Hepatocyte (in vitro differentiated cells): ENCODE data around the gene INSYN2A.

Experiments
- EZH2 ChIP-seq: fragments of 200-600 bp; sonication (generic); IDR thresholded peaks from 2 replicates; pipeline ENCODE4 v1.6.1; 2016; ENCODE audit warnings: antibody characterized with exemption, mild to moderate bottlenecking, borderline replicate concordance
- EZH2phosphoT487 ChIP-seq: fragments of 200-600 bp; sonication (generic); IDR thresholded peaks from one replicate; pipeline ENCODE4 v1.6.1; 2018; ENCODE audit warnings: antibody characterized with exemption, mild to moderate bottlenecking, low read depth, moderate library complexity; ENCODE audit not compliant: unreplicated experiment, severe bottlenecking
- TF ChIP-seq, protein P1 (sequence below): fragments of 200-600 bp; sonication (generic); IDR thresholded peaks from 2 replicates; pipeline ENCODE4 v1.5.1; 2016; ENCODE audit warnings: antibody characterized with exemption, mild to moderate bottlenecking; ENCODE audit not compliant: poor library complexity

DNA sequence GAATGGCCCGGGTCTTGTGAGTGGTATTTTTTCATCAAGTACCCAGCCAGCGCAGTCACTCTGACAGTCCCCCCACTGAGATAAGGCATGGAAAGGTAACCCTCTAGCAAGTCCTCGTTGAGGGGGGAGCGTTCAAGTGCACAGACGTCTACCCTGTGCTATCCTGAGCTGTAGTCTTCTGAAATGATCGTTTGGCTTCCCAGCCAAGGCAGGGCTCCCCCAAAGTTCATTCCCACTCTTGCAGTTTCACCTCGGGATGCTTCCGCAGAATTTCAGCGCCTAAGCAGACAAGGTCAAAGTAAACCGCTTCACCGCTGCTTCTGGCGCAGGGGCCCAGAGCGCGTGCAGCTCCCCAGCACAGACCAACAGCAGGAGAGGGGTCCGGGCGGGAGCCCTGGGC, 1.8 kb downstream of the INSYN2A start:
- TF ChIP-seq, protein P1, sequence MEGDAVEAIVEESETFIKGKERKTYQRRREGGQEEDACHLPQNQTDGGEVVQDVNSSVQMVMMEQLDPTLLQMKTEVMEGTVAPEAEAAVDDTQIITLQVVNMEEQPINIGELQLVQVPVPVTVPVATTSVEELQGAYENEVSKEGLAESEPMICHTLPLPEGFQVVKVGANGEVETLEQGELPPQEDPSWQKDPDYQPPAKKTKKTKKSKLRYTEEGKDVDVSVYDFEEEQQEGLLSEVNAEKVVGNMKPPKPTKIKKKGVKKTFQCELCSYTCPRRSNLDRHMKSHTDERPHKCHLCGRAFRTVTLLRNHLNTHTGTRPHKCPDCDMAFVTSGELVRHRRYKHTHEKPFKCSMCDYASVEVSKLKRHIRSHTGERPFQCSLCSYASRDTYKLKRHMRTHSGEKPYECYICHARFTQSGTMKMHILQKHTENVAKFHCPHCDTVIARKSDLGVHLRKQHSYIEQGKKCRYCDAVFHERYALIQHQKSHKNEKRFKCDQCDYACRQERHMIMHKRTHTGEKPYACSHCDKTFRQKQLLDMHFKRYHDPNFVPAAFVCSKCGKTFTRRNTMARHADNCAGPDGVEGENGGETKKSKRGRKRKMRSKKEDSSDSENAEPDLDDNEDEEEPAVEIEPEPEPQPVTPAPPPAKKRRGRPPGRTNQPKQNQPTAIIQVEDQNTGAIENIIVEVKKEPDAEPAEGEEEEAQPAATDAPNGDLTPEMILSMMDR: no peak
- no peak for TF ChIP-seq EZH2
- TF ChIP-seq EZH2phosphoT487: no peak
